GM13976 (cell line): ENCODE results near the gene TEKTIP1.

Experiments
- DNase-seq: peaks from one replicate; pipeline ENCODE4 v3.0.0; 2012; ENCODE audit warnings: low spot score
- CTCF ChIP-seq: IDR thresholded peaks from 2 replicates; pipeline ENCODE4 v1.5.1; 2012; ENCODE audit warnings: borderline replicate concordance, mild to moderate bottlenecking; ENCODE audit not compliant: insufficient read depth; ENCODE audit errors: extremely low read depth, missing control alignments, control extremely low read depth
- in situ Hi-C: fragments of 300-500 bp; cut with MboI; formaldehyde crosslinking; loops from one replicate; pipeline ENCODE4 v1.12.0; 2022; ENCODE audit warnings: low sequenced_read_pairs, mixed read lengths, inconsistent platforms; ENCODE audit not compliant: unreplicated experiment

TEKTIP1 gene

DNA sequence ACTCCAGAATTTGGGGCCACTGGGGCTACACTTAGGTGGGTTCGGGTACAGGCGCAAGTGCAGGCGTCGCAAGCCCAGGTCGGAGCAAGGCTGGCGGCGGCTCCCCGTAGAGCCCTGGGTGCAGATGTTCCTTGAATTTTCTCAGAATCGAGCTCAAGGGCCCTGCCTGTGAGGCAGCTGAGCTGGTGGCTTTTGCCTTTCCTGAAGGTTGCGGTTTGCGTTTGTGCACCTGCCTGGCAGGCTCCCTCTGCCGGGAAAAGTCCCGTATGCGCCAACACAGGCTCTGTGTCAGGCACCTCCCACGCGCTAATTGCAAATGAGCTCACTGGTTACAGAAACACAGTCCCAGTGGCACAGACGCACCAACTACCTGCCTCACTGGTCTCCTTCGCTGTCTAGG is 44.4 kb upstream of the TEKTIP1 start:
- no peak for DNase-seq
- in situ Hi-C loops = no loop called here
- no peak for TF ChIP-seq CTCF

DNA sequence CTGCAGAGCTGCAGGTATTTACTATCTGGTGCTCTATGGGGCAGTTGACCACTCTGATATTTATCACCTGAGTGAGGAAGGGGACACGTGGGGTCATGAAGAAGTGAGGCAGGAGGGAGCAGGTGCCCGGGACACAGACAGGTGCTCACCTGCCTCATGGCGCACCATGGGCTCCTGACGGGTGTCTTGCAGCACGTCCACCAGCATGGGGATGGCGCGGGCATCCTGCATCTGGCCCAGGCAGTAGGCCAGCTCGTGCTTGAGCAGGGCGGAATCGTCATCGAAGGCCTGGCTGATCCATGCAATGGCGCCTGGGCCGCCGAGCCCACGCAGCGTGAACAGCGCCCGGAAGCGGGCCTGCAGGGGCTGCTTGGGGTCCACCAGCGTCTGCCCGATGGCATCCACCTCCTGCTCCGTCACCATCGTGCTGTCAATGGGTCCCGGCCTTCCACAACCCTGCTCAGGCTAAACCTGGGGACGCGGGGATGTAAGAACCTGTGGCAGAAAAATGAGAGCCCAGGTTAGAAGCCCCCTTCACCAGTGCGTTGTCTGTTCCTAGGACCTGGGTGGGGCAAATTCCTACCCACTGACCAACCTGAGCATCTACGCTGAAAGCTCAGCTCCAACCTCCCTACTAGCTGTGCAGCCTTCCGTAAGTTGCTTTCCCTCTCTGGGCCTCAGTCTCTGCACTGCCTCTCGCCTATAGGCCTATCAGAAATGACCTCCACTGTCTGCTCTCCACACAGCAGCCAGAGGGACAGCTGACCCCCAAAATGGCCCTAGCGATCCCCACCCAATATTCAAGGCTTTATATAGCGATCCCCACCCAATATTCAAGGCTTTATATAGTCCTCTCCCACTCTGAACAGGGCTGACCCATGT is 42.3 kb upstream of the TEKTIP1 start:
- in situ Hi-C loops = no loop called here
- TF ChIP-seq CTCF = no peak
- no peak for DNase-seq

DNA sequence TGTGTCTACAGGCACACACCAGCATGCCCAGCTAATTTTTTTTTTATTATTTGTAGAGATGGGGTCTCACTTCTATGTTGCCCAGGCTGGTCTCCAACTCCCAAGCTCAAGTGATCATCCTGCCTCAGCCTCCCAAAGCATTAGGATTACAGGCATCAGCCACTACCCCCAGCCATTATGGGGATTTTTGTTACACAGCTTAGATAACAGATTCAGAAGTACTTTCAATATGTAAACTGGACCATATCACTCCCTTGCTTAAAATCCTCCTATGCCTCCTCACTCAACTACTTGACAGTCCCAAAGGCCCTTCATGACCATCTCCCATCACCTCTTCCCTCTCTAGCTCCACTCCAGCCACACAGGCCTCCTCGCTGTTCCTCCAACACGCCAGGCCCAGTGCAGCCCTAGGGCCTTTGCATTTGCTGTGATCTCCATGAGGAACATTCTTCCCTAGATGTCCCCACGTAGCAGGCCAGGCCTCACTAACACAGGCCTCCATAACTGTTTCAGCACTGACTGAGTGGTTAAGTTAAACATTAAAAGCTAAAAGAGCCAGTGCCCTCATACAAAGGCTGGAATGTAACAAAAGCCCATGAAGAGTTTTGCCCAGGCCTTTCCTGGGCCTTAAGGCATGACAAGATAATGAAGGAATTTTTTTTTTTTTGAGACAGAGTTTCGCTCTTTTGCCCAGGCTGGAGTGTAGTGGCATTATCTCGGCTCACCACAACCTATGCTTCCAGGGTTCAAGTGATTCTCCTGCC is 41.0 kb upstream of the TEKTIP1 start:
- in situ Hi-C loops = no loop called here
- no peak for DNase-seq
- TF ChIP-seq CTCF = no peak

DNA sequence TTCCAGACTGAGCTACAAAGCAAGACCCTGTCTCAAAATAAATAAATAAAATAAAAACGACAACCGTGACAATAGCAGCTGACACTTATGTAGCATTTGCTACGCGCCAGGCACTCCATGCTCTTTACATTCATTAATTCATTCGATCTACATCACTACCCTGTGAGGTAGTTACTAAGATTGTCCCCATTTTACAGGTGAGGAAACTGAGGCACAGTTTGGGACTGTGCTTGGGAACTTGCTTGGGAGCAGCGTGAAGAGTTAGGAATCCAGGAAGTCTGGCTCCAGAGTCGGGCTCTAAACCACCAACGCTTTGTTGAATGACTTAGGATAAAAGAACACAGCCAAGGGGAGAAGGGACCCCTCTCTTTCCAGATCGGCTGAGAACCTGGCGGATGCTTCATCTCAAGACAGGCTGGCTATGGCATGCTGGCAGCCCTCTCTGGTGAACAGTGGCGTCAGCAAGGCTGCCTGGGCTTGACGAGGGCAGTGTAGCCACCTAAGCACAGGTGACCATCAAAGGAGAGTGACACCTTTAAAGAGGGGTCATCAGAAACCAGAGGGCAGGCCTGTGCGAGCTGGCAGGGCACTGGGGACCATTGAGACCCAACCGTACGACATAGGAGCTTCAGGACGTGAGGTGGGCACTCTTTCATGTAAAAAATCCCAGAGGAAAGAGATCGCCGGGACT is 39.1 kb upstream of the TEKTIP1 start:
- DNase-seq = no peak
- TF ChIP-seq CTCF = no peak
- in situ Hi-C loops = no loop called here

DNA sequence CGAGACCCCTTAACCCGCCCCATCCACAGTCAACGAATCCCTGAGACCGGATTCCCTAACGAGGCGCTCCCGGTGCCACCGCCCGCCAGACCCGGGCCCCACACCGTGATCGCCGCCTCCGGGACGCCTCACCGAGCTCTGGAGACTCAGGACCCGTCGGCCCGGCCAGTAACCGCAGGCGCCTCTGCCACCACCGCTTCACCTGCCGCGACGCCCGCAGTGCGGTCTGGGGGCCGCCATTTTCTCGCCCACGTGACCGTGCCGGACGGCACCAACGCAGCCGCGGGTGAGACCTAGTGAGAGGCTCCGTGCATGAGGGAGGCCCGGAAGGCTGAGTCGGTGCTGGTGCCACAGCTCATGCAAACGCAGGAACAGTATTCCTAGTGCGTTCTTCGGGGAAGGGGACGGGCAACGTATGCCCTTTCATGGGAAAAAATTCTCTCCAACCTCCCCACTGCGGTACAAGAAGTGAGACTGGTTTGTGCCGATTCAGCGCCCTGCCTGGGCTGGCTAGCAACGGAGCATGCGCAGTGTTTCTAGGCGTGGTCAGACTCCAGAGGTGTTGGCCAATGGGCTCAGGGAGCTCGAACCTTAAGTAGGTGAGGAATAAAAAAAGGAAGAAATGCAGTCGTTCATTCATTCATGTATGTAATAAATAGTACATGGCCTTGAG is 38.4 kb upstream of the TEKTIP1 start, which contains the start of gene DOHH:
TSS of gene DOHH (minus strand) at position 246 of the 673 bp plus-strand sequence. CDS start 3,860 bp downstream, outside the sequence.
- DNase-seq = peak; percentile 96
- TF ChIP-seq CTCF = no peak
- in situ Hi-C loops = no loop called here

- no peak for TF ChIP-seq CTCF
- in situ Hi-C loops = no loop called here
- no peak for DNase-seq
Observed at GRCh38 chr19:3501780-3502179, 37.2 kb upstream of the TEKTIP1 start.
